ENCODE measurements around the gene SHB. TPM values are rescaled to one million over a fixed set of nuclear protein-coding genes. Genes with fewer than 3 reads are reported as not detected.
A peak's percentile ranks its signal among the peaks of the same experiment; 100 is the strongest.

SHB gene, protein sequence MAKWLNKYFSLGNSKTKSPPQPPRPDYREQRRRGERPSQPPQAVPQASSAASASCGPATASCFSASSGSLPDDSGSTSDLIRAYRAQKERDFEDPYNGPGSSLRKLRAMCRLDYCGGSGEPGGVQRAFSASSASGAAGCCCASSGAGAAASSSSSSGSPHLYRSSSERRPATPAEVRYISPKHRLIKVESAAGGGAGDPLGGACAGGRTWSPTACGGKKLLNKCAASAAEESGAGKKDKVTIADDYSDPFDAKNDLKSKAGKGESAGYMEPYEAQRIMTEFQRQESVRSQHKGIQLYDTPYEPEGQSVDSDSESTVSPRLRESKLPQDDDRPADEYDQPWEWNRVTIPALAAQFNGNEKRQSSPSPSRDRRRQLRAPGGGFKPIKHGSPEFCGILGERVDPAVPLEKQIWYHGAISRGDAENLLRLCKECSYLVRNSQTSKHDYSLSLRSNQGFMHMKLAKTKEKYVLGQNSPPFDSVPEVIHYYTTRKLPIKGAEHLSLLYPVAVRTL
- total RNA-seq = 14.2 TPM

DNA sequence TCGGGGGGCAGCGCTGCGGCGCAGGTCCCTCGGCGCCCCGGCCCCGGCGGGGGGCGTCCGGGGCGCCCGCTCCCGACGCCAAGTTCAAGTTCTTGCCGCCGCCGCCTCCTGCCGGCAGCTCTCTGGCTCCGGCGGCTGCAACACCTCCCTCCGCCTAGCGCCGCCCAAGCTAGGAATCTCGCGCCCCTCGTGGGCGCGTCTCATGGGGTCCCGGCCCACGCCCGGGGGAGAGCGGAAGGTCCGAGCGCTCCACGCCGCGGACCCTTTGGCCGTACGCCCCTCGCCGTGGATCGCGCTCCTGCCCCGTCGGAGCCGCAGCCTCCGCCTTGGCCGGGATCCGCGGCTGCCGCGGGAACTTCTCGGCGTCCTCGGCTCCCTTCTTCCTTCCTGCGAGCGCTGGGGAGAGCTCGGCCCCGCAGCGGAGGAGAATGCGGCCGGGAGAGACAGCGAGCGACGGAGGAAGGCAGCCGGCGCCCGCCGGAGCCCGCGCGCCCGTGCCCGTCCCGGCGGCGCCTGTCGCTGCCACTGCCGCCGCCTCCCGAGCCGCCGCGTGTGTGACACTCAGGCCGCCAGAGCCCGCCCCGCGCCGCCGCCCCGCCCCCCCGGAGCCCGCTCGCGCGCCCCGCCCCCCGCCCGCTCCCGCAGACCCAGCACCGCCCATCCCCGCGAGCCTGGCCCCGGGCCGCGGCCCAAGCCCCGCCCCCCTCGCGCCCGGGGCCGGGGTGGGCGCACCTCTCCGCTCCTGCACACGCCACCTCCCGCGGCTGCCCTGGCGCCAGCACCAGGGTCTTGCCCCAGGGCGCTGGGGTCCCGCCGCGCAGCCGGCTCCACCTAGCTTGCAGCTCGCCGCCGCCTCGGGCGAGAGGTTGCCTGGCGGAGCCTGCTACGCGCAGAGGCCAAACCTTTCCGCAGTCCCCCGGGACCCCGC is at the start of gene SHB:
Gene SHB (minus strand): TSS at position 527 of the 928 bp plus-strand sequence. CDS start 582 bp downstream, outside the sequence.
- peak; percentile 75 for DNase-seq

DNA sequence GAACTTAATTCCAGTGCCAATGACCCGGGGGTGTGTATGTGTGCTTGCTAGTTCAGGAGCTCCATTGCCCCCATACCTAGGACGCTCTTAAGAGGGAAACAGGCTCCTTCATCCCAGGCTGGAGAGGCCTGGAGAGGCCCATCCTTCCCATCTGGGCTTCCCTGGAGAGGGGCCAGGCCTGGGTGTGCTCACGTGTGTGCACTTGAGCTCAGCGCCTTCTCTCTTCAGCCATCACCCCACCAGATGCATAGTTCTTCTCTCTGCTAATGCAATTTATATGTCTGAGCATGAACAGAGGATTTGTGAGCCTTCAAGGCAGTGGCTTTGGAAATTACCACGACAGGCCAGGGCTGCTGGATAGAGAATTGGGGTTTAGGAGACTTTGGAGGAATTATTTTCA is 48.6 kb upstream of the SHB start:
- no peak for DNase-seq

DNA sequence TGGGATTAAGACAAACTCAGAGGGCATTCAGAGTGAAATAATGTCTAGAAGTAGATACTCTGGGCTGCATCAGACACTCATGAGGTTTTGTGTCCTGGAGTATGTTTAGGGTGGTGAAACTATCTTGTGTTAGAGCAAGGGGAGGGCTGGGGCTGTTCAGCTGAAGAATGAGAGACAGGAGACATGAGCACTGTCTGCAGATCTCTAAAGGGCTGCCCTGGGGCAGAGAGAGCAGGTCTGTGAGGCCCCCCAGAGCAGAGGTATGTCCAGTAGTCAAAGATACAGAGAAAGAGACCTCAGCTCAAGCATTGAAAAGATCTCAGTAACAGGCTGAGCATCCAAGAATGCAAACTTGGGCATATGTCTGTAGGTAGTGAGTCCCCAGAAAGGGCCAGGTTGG is 45.9 kb upstream of the SHB start:
- no peak for DNase-seq

DNA sequence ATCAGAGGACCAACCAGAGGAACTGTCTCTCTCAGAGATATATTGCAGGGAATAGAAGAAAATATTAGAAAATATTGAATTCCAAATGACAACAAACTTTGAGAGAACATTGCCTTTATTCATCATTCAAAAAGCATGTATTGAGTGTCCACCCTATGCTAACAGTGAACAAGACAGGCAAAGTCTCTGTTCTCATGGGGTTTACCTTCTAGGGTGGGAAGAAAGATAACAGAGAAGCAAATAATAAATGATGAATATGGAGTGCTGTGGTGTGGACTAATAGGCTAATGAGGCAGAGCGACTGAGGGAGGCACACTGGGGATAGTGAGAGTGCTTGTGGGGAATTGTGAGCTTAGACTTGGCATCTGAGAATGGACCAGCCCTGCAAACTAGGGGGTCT is 43.4 kb upstream of the SHB start:
- no peak for DNase-seq

DNA sequence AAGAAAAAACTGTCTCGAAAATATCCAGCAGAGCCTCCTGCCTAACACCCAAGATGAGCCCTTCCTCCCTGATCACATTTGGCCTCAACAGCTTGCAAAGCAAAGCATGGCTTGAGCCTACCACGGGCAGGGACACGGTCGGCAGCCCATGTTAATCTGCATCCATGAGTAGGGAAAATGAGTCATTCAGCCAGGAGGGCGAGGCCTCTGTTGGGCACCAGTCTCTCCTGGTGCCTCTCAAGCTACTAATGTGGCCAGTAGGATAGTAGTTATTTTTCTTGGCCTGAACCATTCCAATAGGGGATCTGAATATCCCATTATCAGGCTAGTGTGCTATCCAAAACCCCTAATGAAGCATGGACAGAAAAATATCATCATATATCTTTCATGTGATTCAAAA is 43.0 kb upstream of the SHB start:
- DNase-seq = no peak

DNA sequence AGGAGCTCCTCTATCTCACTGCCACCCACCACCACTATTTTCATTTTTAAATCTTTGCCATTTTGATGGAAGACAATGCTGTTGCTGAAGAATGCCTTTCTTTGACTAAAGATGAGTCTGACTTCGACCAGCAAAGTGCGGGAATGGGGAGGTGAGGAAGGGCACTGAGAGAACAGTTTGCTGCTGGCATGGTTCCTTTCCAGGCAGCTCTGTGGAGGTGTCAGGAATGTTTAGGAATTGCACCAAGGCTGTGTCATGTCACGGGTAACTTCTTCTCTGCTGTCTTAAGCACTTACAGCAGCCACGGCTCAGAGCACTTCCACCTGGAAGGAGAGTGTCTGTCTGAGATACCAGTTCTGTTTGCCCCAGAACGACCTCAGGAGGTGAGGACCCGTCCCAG is 41.4 kb upstream of the SHB start:
- no peak for DNase-seq

DNA sequence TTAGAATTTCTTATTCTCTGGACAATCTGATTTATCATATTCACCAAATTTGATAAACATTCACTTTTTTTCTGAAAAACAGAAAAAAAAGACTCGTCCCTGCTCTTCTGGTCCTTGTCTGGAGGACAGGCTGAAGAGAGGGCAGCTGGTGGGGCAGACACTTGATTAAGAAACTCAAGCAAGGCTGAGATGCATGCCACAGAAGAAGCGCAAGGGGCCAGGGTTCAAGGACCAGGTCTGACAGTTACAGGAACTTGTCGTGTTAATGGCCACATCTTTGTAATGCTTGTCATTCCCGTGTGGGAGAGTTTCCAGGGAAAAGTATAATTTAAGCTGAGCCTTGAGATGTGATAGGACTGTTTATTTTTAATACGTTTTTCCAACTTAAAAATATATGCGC is 40.6 kb upstream of the SHB start:
- no peak for DNase-seq

DNA sequence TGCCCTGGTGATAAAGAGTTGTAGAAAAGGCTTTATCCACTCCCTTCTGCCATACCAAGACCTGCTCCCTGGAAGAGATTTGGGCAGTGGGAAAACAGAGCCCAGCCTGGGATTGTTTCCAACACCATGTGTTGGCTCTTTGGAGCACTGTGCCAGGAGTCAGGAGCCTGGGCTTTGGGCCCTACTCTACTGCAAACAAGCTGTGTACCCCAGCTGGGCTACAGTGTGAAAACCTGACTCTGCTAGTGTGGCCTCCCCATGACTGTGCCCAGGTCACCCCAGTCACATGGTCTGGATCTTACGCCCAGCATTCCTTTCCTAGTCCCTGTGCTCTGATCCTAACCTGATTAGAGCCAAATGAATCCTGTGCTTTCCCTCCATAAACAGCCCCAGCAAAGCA is 39.3 kb upstream of the SHB start:
- no peak for DNase-seq

DNA sequence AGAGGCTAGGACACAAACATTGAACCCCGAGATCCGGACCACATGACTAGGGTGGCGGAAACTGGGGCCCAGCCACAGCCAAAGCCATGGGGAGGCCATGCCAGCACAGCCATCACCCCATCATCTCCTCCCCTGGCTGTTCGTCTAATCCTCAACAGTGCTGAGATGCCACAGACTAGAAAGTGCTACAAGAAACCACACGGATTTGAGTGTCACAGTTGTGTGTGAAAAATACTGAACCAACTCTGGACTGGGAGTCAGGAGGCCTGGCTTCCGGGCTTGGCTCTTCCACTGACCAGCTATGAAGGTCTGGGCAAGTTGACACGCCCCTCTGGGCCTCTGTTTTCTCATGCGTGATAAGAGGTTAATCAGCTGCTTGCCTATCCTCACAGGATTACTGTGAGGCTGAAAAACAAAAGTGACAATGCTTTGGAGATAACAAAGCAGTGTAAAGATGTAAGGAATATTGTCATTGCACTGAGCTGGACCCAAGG is 38.8 kb upstream of the SHB start:
- no peak for DNase-seq

DNA sequence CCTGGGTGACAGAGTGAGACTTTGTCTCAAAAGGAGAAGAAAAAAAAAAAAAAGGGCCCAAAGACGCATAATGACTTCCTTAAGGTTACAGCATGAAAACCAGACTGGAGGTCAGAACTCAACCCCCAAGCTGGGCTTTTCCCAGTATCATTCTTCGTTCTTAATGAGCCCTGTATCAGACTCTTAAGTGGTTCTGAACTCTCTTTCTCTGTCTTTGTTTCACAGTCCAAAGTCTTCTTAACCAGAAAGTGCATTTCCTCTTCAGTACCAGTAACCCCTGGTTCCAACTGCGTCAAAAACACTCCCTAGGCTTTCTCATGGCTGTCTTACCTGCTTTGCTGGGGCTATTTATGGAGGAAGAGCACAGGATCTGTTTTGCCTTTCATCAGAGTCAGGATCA is 38.4 kb upstream of the SHB start:
- DNase-seq = no peak

DNA sequence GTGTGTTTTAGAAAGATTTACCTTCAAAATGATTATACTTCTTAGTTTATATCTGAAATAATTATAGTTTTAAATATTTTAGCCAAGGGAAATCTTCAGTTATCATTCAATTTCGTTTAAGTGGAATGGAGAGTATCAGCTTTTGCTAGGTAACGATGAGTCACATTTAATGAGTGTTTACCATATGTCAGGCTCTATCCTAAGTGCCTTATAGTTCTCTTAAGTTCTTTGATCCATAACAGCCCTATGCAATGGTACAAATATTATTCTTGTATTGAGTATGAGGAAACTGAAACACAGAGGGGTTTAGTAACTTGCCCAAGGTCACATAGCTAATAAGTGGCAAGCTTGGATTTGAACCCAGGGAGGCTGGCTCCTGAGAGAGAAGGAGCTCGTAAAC is 37.5 kb upstream of the SHB start:
- no peak for DNase-seq

DNA sequence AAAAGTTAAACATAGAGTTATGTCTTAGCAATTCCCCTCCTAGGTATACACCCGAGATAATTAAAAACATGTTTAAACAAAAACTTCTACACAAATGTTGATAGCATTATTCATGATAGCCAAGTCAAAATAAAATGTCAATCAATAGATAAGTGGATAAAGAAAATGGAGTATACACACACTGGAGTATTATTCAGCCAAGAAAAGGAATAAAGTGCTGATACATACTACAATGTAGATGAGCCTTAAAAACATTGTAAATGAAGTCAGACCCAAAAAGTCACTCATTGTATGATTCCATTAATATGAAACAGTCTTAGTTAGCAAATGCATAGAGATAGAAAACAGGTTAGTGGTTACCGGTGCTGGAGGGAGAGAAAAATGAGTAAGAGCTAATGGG is 34.3 kb upstream of the SHB start:
- DNase-seq = no peak

DNA sequence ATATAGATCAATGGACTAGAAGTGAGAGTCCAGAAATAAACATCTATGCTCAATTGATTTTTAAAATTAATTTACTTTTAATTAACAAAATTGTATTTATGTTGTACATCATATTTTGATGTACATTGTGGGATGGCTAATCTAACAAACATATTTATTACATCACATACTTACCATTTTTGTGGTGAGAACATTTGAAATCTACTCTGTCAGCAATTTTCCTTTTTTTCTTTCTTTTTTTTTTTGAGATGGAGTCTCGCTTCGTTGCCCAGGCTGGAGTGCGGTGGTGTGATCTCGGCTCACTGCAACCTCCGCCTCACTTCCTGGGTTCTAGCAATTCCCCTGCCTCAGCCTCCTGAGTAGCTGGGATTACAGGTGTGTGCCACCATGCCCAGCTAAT is 32.4 kb upstream of the SHB start:
- DNase-seq = no peak

DNA sequence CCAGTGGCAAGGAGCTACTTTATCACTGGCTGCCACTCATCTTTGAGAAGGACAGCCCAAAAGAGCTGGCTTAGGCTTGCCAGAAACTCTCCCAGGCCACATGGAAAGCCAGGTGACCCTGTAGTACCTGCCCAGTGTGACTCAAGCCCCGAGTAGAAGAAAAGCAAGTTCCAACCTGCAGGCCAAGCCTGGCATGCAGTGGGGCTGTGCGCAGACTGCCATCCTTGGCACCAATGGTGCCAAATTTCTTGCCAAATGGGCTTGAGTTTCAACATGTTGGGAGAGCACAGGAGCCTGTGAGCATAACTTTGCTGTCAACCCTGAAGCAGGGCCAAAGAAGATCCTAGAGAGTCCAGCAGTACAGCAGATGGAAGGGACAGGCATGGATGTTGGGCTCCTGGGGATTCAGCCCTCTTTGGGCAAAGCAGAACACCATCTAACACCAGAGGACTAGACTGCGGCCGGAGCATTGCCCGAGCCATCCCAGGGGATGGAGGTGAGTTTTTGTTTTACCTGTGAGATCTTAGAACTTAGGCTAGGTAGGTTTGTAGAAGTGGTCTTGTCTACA is 27.3 kb upstream of the SHB start:
- DNase-seq = no peak

DNA sequence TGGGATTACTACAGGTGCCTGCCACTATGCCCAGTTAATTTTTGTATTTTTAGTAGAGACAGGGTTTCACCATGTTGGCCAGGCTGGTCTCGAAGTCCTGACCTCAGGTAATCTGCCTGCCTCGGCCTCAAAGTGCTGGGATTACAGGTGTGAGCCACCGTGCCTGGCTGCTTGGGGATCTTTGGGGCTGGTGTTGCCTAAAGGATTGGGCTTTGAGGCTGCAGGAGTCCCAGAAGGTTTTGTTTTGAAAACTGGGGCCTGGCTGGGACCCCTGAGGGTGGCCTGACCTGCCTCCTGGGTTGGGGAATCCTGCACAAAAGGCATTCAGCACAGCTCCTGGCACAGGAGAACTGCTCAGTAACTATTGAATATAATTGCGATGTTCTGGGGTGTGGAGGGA is 25.1 kb upstream of the SHB start:
- DNase-seq = no peak

DNA sequence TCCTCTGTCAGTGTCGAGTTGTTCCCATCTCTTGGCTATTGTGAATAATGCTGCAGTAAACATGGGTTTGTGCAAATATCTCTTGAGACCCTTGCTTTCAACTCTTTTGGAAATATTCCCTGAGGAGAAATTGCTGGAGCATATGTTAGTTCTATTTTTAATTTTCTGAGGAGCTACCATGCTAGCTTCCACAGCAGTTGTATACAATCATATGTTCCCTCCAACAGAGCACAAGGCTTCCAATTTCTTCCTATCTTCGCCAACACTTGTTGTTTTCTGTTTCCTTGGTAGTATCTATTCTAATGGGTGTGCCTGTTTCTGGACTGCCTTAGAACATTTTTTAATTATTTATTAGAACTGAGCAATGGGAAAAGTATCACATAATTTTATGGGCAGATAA is 23.6 kb upstream of the SHB start:
- DNase-seq = no peak

DNA sequence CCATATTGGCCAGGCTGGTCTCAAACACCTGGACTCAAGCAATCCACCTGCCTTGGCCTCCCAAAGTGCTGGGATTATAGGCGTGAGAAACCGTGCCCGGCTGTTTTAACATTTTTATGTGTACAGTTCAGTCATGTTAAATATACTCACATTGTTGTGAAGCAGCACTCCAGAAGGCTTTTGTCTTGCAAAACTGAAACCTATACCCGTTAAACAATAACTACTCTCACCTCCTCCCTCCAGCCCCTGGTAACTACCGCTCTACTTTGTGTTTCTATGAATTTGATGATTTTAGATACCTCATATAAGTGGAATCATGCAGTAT is 23.1 kb upstream of the SHB start:
- no peak for DNase-seq

DNA sequence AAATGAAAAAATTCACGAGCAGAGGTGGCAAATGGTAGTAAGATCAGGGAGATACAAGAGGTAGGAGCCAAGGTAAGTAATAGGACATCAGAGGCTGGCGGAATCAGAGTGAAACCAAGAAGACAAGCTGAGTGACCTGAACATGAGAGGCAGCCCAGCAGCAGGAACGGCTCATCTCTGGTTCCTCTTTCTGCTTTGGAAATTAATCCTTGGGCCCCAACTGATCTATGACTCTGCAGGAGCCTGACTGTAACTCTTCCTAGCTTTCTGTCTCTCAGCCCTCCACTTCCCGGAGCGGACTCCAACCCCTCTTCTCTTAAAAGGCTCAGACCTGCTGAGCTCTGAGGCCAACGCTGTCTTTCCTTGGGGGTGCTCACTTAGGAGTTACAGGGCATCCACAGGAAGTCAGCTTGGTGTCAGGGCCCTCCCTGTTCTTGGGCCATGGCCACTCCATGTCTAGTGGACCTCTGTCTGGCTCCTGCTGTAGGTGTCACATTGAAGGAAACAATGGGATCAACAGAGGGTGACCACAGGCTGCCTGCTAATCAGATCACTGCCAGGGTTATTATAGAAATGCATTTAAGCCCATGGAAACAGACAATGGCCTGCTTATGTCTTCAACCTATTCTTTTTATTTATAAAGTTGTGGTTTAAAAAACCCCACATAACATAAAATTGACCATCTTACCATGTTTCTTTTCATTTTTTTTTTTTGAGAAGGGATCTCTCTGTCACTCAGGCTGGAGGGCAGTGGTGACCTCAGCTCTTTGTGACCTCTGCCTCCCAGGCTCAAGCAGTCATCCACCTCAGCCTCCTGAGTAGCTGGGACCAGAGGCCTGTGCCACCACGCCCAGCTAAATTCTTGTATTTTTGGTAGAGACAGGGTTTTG is 22.5 kb upstream of the SHB start:
- no peak for DNase-seq

DNA sequence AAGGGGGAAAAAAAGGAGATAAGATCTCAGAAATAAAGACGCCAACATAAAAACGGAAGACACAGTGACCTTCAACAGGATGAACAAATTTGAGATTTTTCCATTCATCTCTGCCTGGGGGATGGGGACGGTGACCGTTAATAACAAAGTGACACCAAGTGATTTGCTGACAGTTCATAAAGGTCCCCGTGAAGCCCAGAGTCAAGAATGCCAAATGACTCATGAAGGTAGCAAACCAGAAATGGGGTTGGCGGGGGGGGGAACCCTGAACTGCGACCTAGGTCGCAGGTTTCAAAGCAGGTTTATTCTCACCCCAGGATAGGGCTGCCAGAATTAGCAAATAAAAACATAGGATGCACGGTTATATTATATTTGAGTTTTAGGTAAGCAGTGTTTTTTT is 21.1 kb upstream of the SHB start:
- DNase-seq = no peak

DNA sequence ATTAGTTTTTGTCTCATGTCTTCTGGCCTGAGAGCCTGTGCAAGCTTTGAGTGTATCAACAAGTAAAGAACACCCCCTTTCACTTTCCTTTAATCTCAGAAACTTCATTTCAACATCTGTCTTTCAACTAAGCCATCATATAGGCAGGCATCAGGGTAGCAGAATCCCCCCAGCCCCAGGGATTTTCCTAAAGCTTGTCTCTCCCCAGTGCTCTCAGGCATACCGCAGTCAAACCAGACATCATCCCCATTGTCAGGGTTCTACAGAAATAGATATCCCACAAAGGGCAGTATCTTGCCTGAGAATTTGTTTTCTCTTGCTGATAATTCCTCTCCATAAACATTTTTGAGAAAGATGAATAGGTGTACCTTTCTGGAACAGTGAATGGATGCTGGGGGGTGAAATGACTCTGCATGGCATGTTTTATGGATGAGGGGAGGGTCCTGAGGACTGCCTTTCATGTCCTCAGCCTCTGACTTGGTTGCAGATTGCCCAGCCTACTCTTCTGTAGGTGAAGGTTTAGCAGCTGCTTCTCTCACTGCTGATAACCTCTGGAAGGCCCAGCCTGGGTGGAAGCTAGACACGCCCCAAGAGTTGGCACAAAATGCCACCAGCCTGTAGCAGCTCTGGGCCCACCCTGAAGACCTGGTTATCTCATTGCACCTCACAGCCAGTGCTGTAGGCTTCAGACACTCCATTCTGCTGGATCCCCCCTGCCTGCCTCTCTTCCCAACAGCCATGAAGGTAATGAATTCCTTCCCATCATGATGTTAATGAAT is 20.5 kb upstream of the SHB start:
- DNase-seq = no peak

Measured in occipital lobe (tissue), 2 donors.